Dermis lymphatic vessel endothelial cell (primary cell): ENCODE measurements around the gene AP2A1. TPM values are rescaled to one million over a fixed set of nuclear protein-coding genes. Genes with fewer than 3 reads are reported as not detected.

Experiments used
- total RNA-seq: library from RNA; depleted of rRNA; stranded (reverse); fragments of >200 nt; gene quantifications from 2 replicates; pipeline ENCODE4 v1.2.1, GENCODE V29; 2014

AP2A1 gene
- total RNA-seq, result 41.2 and 50.7 TPM in 2 replicates

GRCh38 chr19:49766930-49767299 is at the start of gene AP2A1:
TSS of gene AP2A1 (plus strand) at chr19:49767001. CDS start at chr19:49767134, 133 bp downstream.

DNA sequence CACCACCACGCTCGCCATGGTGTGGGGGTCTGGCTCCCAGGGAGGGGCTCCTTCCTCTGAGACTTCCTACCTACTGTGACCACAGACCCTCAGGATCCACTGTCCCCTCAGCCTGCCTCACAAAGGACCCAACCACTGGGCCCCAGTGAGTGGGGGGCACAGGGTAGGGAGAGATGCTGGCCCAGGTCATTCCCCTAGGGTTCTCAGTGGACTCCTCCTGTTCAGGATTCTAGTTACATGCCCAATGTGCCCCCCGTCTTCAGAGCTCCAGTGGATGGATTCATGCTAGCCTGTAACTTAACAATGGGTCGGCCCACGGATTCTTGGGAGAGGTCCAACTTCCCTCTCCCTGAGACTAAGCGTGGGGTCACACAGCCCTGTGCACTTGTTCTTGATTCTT is 3.6 kb upstream of the AP2A1 start, which contains the start of gene TSKS:
TSKS (minus strand) TSS at position 77 of the 400 bp plus-strand sequence; CDS start at position 18, 59 bp downstream.

DNA sequence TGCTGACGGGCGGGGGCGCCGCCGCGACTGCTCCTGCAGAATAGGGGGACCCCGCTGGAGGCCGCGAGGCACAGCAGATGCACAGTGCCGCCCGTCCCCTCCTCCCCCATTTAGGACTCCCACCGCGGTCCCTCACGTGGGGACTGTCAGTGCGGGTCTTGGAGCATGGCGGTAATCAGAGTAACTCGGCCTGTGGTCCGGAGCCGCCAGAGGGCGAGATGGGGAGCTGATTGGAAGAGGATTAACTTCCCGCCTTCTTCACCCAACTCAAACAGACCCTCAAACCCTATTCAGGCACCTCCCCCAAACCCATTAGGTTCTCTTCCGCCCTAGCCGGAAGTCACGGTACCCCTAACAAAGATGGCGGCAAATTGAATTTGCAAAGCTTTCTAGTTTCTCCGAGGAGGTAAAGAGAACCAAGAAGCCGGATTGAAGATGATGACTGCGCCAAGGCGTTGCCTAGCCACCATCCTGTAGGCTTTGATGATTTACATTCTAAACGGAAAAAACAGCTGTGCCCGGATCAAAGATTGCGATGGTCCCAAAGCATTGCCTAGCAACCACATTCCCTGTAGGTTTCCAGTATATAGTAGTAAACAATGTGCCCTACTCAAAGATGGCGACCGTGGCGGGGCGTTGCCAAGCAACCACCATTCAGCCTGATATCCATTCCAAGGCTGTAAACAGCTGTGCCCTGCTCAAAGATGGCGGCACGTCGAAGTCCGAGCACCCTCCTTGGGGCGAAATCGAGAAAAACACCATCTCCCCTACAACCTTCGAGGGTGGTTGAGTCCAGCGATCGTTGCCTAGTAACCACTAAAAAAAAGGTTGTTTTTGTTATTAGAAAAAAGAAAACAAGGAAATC is 46.4 kb downstream of the AP2A1 start, which contains the start of gene FUZ:
FUZ (minus strand) TSS at position 296 of the 865 bp plus-strand sequence; CDS start at position 110, 186 bp downstream.

GRCh38 chr19:49817964-49818648 is 51.3 kb downstream of the AP2A1 start, which contains the start of gene MED25:
TSS of gene MED25 (plus strand) at chr19:49818289. CDS start at chr19:49818342, 53 bp downstream.

GRCh38 chr19:49850487-49851342 is 83.9 kb downstream of the AP2A1 start, which contains the start of gene PTOV1:
TSS of gene PTOV1 (plus strand) at chr19:49851159.

Other genes with a start within 250 kb of the AP2A1 start
- 3.7 and 7.8 TPM in 2 replicates for gene RCN3, start 239.0 kb upstream of the AP2A1 start, total RNA-seq
- 83.2 and 95.1 TPM in 2 replicates for gene NOSIP, start 186.4 kb upstream of the AP2A1 start, total RNA-seq
- gene PRRG2, start 185.7 kb upstream of the AP2A1 start, total RNA-seq, result 9.0 and 12.1 TPM in 2 replicates
- 1.0 and 1.6 TPM in 2 replicates for gene PRR12, start 175.8 kb upstream of the AP2A1 start, total RNA-seq
- 13.0 and 20.7 TPM in 2 replicates for gene RRAS, start 126.9 kb upstream of the AP2A1 start, total RNA-seq
- 4.3 and 4.9 TPM in 2 replicates for gene SCAF1, start 124.8 kb upstream of the AP2A1 start, total RNA-seq
- gene IRF3, start 101.1 kb upstream of the AP2A1 start, total RNA-seq, result 28.6 and 36.0 TPM in 2 replicates
- 2.6 and 3.4 TPM in 2 replicates for gene BCL2L12, start 101.1 kb upstream of the AP2A1 start, total RNA-seq
- 308 and 326 TPM in 2 replicates for gene PRMT1, start 89.7 kb upstream of the AP2A1 start, total RNA-seq
- 0.22 and 0.52 TPM in 2 replicates for gene ADM5, start 77.4 kb upstream of the AP2A1 start, total RNA-seq
- 11.8 and 12.5 TPM in 2 replicates for gene CPT1C, start 75.9 kb upstream of the AP2A1 start, total RNA-seq
- under 0.01 TPM in 2 replicates for gene TSKS, start 3.7 kb upstream of the AP2A1 start, total RNA-seq
- gene FUZ, start 46.3 kb downstream of the AP2A1 start, total RNA-seq, result 12.2 and 14.2 TPM in 2 replicates
- 11.1 and 12.6 TPM in 2 replicates for gene MED25, start 51.3 kb downstream of the AP2A1 start, total RNA-seq
- 43.1 and 44.1 TPM in 2 replicates for gene PTOV1, start 84.2 kb downstream of the AP2A1 start, total RNA-seq
- gene PNKP, start 100.6 kb downstream of the AP2A1 start, total RNA-seq, result 30.9 and 31.3 TPM in 2 replicates
- 5.9 and 6.8 TPM in 2 replicates for gene AKT1S1, start 110.4 kb downstream of the AP2A1 start, total RNA-seq
- gene TBC1D17, start 110.7 kb downstream of the AP2A1 start, total RNA-seq, result 5.2 and 7.2 TPM in 2 replicates
- 0.52 and 1.6 TPM in 2 replicates for gene IL4I1, start 129.9 kb downstream of the AP2A1 start, total RNA-seq
- 2.6 and 3.5 TPM in 2 replicates for gene ATF5, start 162.2 kb downstream of the AP2A1 start, total RNA-seq
- 16.6 and 17.8 TPM in 2 replicates for gene NUP62, start 162.5 kb downstream of the AP2A1 start, total RNA-seq
- not detected in 2 replicates for gene SIGLEC11, start 194.2 kb downstream of the AP2A1 start, total RNA-seq